H1 (cell line): ENCODE data around the gene RPL28. TPM values are rescaled to one million over a fixed set of nuclear protein-coding genes. Genes with fewer than 3 reads are reported as not detected.

Experiments used
- JUND ChIP-seq: IDR thresholded peaks from 2 replicates; pipeline ENCODE4 v1.6.1; 2011; ENCODE audit warnings: mild to moderate bottlenecking, improper control_type of control experiment, low read length
- NRF1 ChIP-seq: IDR thresholded peaks from 2 replicates; pipeline ENCODE4 v1.6.1; 2011; ENCODE audit warnings: mild to moderate bottlenecking, low read depth, low read length, improper control_type of control experiment
- SP2 ChIP-seq: IDR thresholded peaks from 2 replicates; pipeline ENCODE4 v1.6.1; 2012; ENCODE audit warnings: mild to moderate bottlenecking, low read length, inconsistent platforms
- polyA plus RNA-seq, 7 experiments: library from polyadenylated mRNA; depleted of rRNA in 3 of 7; stranded (reverse) in 5 of 7; unstranded in 2 of 7; fragments of >200 nt in 5 of 7; fragments of 200-250 nt in 2 of 7; gene quantifications; 1 replicate in 5 of 7; 2 replicates in 1 of 7; 4 replicates in 1 of 7; pipeline versions ENCODE4 v1.2.1 to v1.2.3, GENCODE V29; 2011 to 2013; ENCODE audit warnings: missing spikeins in 2 of 7, mixed read lengths in 2 of 7
- total RNA-seq: library from RNA; stranded (reverse); fragmentation: NEBNext Ultra II Directional; extraction: Animal tissue kit (Norgen Biotek cat#: 25700); gene quantifications from 2 replicates; pipeline ENCODE4 v1.2.1, GENCODE V29; 2021
- TF ChIP-seq, protein P1 (sequence below), 3 experiments: IDR thresholded peaks; 1 replicate in 2 of 3; 2 replicates in 1 of 3; pipeline versions ENCODE4 v1.5.1 to v1.6.1; 2011; ENCODE audit warnings: low read length in 3 of 3, mild to moderate bottlenecking in 3 of 3, inconsistent platforms in 2 of 3, low read depth in 1 of 3, moderate library complexity in 1 of 3; ENCODE audit not compliant: insufficient read depth in 1 of 3; ENCODE audit errors: control extremely low read depth in 1 of 3
- TF ChIP-seq, protein P2 (sequence below): fragments of 300-600 bp; sonication (generic); IDR thresholded peaks from 2 replicates; pipeline ENCODE4 v1.7.1; 2012; ENCODE audit warnings: low read length, moderate library complexity, mild to moderate bottlenecking, inconsistent platforms; ENCODE audit not compliant: insufficient replicate concordance

RPL28 gene
- total and polyA plus RNA-seq, 2 of the 8 experiments (the other 6 are each of a cell fraction or from before 2014, with no cell fraction given): 2,123 to 8,402 TPM

DNA sequence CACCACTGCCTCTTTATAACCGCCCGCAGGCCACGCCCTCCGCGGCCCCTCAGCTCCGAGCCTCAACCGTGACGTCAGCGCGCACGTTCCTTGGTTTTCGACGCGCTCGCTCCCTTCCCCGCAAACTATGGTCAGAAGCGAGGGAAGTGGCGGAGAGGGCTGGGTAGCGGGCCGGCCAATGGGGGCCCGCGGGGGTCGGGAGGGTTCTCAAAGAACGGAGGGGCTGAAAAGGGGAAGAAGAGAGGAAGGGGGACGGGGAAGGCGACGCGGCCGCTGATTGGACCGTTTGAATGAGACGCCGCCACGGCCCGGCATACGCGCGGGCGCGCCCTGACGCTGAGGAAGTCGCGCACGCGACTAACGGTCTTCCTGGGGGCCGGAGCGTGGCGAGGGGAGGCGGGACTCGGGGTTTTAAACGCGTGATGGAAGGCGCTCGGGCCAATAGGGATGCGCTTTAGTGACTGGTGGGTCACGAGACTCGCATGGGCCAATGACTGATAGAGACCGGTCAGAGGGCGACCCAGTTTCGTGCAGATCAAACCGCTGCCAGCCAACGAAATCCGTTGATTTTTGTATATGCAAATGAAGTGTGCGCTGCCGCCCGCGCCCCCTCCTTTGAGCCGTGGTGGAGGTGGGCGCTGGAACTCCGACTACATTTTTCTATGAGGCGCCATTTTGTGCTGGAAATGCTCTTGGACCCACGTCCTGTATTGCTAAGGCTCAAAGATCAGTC is 22.2 kb downstream of the RPL28 start (continued):
- TF ChIP-seq, protein P1, sequence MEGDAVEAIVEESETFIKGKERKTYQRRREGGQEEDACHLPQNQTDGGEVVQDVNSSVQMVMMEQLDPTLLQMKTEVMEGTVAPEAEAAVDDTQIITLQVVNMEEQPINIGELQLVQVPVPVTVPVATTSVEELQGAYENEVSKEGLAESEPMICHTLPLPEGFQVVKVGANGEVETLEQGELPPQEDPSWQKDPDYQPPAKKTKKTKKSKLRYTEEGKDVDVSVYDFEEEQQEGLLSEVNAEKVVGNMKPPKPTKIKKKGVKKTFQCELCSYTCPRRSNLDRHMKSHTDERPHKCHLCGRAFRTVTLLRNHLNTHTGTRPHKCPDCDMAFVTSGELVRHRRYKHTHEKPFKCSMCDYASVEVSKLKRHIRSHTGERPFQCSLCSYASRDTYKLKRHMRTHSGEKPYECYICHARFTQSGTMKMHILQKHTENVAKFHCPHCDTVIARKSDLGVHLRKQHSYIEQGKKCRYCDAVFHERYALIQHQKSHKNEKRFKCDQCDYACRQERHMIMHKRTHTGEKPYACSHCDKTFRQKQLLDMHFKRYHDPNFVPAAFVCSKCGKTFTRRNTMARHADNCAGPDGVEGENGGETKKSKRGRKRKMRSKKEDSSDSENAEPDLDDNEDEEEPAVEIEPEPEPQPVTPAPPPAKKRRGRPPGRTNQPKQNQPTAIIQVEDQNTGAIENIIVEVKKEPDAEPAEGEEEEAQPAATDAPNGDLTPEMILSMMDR (IDR thresholded peaks at IDR 0.05; ENCODE audit: control extremely low read depth in 1 of 3, insufficient read depth in 1 of 3, low read depth in 1 of 3, low read length in 3 of 3): no peak
- TF ChIP-seq NRF1 (0 out of 2 replicates have a peak, but pooled peaks have one; percentile 31), JUND (peak; percentile 24; the same call in 1 of the 2 replicates), SP2 (peak; percentile 27; the same call in 1 of the 2 replicates)
- TF ChIP-seq, protein P2, sequence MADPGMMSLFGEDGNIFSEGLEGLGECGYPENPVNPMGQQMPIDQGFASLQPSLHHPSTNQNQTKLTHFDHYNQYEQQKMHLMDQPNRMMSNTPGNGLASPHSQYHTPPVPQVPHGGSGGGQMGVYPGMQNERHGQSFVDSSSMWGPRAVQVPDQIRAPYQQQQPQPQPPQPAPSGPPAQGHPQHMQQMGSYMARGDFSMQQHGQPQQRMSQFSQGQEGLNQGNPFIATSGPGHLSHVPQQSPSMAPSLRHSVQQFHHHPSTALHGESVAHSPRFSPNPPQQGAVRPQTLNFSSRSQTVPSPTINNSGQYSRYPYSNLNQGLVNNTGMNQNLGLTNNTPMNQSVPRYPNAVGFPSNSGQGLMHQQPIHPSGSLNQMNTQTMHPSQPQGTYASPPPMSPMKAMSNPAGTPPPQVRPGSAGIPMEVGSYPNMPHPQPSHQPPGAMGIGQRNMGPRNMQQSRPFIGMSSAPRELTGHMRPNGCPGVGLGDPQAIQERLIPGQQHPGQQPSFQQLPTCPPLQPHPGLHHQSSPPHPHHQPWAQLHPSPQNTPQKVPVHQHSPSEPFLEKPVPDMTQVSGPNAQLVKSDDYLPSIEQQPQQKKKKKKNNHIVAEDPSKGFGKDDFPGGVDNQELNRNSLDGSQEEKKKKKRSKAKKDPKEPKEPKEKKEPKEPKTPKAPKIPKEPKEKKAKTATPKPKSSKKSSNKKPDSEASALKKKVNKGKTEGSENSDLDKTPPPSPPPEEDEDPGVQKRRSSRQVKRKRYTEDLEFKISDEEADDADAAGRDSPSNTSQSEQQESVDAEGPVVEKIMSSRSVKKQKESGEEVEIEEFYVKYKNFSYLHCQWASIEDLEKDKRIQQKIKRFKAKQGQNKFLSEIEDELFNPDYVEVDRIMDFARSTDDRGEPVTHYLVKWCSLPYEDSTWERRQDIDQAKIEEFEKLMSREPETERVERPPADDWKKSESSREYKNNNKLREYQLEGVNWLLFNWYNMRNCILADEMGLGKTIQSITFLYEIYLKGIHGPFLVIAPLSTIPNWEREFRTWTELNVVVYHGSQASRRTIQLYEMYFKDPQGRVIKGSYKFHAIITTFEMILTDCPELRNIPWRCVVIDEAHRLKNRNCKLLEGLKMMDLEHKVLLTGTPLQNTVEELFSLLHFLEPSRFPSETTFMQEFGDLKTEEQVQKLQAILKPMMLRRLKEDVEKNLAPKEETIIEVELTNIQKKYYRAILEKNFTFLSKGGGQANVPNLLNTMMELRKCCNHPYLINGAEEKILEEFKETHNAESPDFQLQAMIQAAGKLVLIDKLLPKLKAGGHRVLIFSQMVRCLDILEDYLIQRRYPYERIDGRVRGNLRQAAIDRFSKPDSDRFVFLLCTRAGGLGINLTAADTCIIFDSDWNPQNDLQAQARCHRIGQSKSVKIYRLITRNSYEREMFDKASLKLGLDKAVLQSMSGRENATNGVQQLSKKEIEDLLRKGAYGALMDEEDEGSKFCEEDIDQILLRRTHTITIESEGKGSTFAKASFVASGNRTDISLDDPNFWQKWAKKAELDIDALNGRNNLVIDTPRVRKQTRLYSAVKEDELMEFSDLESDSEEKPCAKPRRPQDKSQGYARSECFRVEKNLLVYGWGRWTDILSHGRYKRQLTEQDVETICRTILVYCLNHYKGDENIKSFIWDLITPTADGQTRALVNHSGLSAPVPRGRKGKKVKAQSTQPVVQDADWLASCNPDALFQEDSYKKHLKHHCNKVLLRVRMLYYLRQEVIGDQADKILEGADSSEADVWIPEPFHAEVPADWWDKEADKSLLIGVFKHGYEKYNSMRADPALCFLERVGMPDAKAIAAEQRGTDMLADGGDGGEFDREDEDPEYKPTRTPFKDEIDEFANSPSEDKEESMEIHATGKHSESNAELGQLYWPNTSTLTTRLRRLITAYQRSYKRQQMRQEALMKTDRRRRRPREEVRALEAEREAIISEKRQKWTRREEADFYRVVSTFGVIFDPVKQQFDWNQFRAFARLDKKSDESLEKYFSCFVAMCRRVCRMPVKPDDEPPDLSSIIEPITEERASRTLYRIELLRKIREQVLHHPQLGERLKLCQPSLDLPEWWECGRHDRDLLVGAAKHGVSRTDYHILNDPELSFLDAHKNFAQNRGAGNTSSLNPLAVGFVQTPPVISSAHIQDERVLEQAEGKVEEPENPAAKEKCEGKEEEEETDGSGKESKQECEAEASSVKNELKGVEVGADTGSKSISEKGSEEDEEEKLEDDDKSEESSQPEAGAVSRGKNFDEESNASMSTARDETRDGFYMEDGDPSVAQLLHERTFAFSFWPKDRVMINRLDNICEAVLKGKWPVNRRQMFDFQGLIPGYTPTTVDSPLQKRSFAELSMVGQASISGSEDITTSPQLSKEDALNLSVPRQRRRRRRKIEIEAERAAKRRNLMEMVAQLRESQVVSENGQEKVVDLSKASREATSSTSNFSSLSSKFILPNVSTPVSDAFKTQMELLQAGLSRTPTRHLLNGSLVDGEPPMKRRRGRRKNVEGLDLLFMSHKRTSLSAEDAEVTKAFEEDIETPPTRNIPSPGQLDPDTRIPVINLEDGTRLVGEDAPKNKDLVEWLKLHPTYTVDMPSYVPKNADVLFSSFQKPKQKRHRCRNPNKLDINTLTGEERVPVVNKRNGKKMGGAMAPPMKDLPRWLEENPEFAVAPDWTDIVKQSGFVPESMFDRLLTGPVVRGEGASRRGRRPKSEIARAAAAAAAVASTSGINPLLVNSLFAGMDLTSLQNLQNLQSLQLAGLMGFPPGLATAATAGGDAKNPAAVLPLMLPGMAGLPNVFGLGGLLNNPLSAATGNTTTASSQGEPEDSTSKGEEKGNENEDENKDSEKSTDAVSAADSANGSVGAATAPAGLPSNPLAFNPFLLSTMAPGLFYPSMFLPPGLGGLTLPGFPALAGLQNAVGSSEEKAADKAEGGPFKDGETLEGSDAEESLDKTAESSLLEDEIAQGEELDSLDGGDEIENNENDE: no peak
